Erythroblast (primary cell): ENCODE measurements around the gene SPOCK1.

Experiments used
- DNase-seq, 2 experiments: peaks; one replicate each; lab custom pipeline; 2025; lab: John Stamatoyannopoulos, UW
- GATA1 ChIP-seq: IDR thresholded peaks from 2 replicates; pipeline ENCODE4 v1.6.1; 2011; ENCODE audit warnings: low read depth, mild to moderate bottlenecking, control low read depth, low read length, moderate library complexity
- POLR2A ChIP-seq: IDR thresholded peaks from 2 replicates; pipeline ENCODE4 v1.6.1; 2011; ENCODE audit warnings: mild to moderate bottlenecking, low read length

The SPOCK1 gene

DNA sequence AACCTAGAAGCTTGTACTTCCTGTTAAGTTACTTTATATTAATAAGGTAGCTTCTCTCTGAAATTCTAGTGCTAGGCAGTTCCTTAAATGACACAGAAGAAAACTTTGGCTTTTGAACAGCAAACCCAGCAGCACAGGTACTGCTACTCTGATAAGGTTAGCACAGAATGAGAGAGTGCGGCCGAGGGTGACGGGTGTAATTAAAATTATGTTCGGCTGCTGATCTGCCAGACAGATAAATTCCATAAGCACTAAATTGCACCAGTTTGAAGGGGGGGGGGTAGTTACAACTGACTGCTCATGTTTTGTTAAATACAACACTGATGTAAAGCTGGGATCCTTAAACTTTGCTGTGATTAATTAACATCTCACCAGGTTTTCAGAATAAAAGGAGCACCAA lies 475.1 kb downstream of the SPOCK1 start:
- no peak for DNase-seq
- TF ChIP-seq GATA1 (no peak), POLR2A (no peak)

DNA sequence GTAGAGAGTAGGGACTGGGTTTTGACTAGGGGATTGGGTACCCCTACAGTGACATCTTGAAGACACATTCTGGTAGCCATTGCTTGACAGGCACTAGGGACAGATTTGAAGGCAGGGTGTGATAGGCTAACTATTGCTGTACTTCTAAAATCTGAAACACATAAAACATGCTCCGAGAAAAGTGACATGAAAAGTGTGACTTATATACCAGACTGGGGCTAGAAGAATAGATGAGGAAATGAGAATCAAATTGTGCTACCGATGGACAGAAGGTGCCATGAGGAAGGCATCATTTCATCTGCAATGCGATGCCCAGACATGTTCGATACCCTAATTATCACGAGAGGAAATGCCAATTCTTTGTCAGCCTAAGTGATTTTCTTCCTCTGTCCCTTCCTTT lies 475.8 kb downstream of the SPOCK1 start:
- DNase-seq, result no peak
- no peak for TF ChIP-seq GATA1
- TF ChIP-seq POLR2A, result no peak

- DNase-seq, result no peak
- TF ChIP-seq POLR2A, result no peak
- TF ChIP-seq GATA1, result no peak
Measured at GRCh38 chr5:137022725-137023124, 476.4 kb downstream of the SPOCK1 start.

DNA sequence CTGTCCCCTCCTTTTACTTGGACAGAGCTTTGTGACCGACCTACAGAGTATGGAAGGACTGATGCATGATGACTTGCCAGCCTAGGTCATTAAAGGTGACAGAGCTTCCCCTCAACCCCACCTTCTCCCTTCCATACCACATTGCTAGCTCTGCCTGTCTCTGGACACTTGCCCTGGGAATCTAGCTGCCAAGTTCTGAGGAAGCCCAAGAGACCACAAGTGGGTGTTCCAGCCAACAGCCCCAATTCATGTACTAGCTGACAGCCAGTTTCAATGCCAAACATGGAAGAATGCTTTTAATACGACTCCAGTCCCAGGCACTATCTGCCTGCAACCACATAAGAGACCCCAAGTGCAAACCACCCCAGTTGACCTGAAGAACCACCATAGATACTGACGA lies 477.1 kb downstream of the SPOCK1 start:
- TF ChIP-seq POLR2A (no peak), GATA1 (no peak)
- no peak for DNase-seq

GRCh38 chr5:137019229-137019628 lies 479.9 kb downstream of the SPOCK1 start:
- TF ChIP-seq GATA1 (no peak), POLR2A (no peak)
- DNase-seq, result no peak

- TF ChIP-seq POLR2A (no peak), GATA1 (no peak)
- no peak for DNase-seq
Measured at GRCh38 chr5:137016783-137017324, 482.3 kb downstream of the SPOCK1 start.

GRCh38 chr5:137015540-137016116 lies 483.5 kb downstream of the SPOCK1 start:
- TF ChIP-seq POLR2A, result no peak
- no peak for TF ChIP-seq GATA1

GRCh38 chr5:137014731-137015130 lies 484.4 kb downstream of the SPOCK1 start:
- no peak for DNase-seq
- no peak for TF ChIP-seq GATA1
- TF ChIP-seq POLR2A, result no peak

More at GRCh38 chr5:137015540-137016116, 483.5 kb downstream of the SPOCK1 start:
- no peak for DNase-seq

GRCh38 chr5:137010226-137010625 lies 488.9 kb downstream of the SPOCK1 start:
- TF ChIP-seq POLR2A (no peak), GATA1 (no peak)
- DNase-seq, result no peak

DNA sequence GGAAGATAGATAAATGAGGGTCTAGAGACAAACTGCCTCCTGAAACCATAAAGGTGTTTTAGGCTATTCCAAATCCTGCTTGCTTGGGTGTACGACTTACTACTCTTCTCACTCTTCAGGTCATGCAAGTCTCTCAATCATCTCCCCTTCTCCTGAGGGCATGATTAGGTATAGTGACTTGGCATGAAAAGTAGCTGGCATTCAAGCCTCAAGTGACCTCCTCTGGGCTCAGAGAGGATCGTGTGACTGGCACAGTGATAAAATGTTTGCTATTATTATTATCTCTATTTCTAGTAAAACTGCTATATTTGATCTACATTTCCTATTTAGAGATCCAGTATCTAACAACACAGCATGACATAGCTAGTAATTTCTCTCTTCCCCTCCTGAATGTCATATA lies 494.8 kb downstream of the SPOCK1 start:
- no peak for DNase-seq
- TF ChIP-seq POLR2A (no peak), GATA1 (no peak)

DNA sequence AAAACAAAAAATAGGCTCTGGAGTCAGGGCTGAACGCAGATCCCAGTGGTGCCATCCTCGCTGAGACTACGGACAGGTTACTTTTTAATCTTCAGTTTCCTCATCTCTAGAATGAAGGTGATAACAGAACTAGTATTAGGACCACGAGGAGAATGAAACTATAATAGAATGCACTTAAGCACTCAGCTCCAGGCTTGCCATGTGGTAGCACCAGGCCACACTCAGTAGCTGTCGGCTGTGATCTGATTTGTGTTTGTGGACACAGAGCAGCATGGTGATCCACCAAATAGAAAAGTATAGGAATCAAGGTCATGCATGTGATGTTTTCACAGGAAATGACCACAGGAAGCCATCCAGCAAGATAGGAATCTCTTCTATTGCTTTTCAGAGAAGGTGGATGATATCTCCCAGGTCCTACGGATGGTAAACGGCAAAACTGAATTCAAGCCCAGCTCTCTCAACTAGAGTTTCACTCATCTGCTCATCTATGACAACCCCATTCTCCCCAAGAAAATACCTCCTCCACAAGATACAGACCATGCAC lies 498.0 kb downstream of the SPOCK1 start:
- TF ChIP-seq POLR2A, result no peak
- TF ChIP-seq GATA1, result no peak
- DNase-seq, result no peak

- TF ChIP-seq POLR2A (no peak), GATA1 (no peak)
Measured at GRCh38 chr5:136999787-137000186, 499.3 kb downstream of the SPOCK1 start.

DNA sequence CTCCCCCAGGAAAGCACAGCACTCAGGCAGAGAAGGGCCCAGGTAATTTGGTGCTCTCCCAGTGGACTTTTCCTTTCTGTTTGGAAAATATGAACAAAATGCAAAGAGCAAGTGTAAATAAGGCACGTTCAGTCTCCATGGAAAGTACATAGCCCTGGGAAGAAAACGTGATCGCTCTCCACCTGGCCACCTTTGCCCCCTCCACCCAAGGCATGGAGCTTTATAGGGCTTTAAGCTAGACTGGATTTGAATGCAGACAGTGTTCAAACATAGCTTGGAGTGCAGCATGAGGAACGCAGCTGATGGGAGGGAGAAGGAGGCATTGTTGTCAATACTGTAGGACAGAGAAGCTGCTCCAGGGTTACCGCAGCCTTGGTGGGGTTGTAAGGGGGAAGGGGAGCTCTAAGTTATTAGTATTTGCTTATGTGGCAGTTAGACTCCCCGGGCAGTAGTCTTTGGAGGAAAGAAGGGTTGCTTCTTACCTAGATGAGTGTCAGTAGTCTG lies 500.2 kb downstream of the SPOCK1 start:
- TF ChIP-seq POLR2A (no peak), GATA1 (no peak)
- no peak for DNase-seq

More at GRCh38 chr5:136999787-137000186, 499.3 kb downstream of the SPOCK1 start:
- DNase-seq, result no peak

DNA sequence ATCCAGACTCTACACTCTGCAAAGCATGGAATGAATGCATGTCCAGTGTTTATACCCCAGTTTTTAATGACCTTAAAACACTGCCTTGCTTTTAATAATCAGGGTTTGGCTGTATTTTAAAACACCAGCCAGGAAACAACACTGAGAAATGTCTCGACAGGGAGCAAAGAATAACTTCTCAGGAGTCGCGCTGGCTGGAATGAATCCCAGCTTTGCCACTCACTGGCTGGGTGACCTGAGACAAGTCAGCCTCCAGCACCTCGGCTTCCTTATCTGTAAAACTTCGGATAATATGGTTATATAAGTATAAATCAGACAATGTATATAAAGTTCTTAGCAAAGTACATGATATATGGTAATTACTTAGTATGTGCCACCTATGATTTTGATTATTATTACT lies 505.0 kb downstream of the SPOCK1 start:
- no peak for TF ChIP-seq POLR2A
- no peak for TF ChIP-seq GATA1
- DNase-seq, result no peak

GRCh38 chr5:136992796-136993489 lies 506.2 kb downstream of the SPOCK1 start:
- no peak for TF ChIP-seq POLR2A
- TF ChIP-seq GATA1, result no peak
- DNase-seq, result no peak
